ENCODE measurements around the gene ZSWIM1. TPM values are rescaled to one million over a fixed set of nuclear protein-coding genes. Genes with fewer than 3 reads are reported as not detected.

The ZSWIM1 gene
- total RNA-seq, 1 experiment from 2014 or later: 17.4 TPM

GRCh38 chr20:45866454-45866853, 14.6 kb upstream of the ZSWIM1 start (continued):
- TF ChIP-seq MAX (CRISPR knock-in tag; IDR thresholded peaks at IDR 0.05): no peak
- TF ChIP-seq JAZF1 (CRISPR knock-in tag; IDR thresholded peaks at IDR 0.05): no peak
- no peak for TF ChIP-seq ATF2 (CRISPR knock-in tag; IDR thresholded peaks at IDR 0.05; ENCODE audit: borderline replicate concordance, low read depth)
- no peak for TF ChIP-seq TCF7 (CRISPR knock-in tag; IDR thresholded peaks at IDR 0.05; ENCODE audit: low read depth)
- no peak for TF ChIP-seq NR3C1 (CRISPR knock-in tag; conservative IDR thresholded peaks at IDR 0.05; ENCODE audit: low read depth)
- no peak for TF ChIP-seq ATF3 (CRISPR knock-in tag; conservative IDR thresholded peaks at IDR 0.05)

GRCh38 chr20:45867136-45867818, 13.8 kb upstream of the ZSWIM1 start:
- no peak for DNase-seq (ENCODE audit: low spot score)
- no peaks in the 10 kb centered on the region for H3K27me3 Mint-ChIP-seq (ENCODE audit: low read depth)
- H3K4me1 Mint-ChIP-seq: no peaks in the 10 kb centered on the region
- ChIA-PET CTCF (interaction anchor here (1.7 kb wide), 1 partner anchor 23 kb away, joined by 4 read pairs; no protein-coding TSS in a partner anchor), POLR2A (no interaction called here)
- H3K36me3 Mint-ChIP-seq: no peaks in the 10 kb centered on the region
- TF ChIP-seq EMX1 (CRISPR knock-in tag; IDR thresholded peaks at IDR 0.05) (no peak), ATF6 (CRISPR knock-in tag; IDR thresholded peaks at IDR 0.05) (no peak), FOXJ3 (CRISPR knock-in tag; IDR thresholded peaks at IDR 0.05; ENCODE audit: borderline replicate concordance) (no peak), JAZF1 (CRISPR knock-in tag; IDR thresholded peaks at IDR 0.05) (no peak), ZBTB21 (CRISPR knock-in tag; IDR thresholded peaks at IDR 0.05; ENCODE audit: borderline replicate concordance) (no peak), OVOL2 (CRISPR knock-in tag; IDR thresholded peaks at IDR 0.05; ENCODE audit: borderline replicate concordance) (no peak), NR1H2 (CRISPR knock-in tag; IDR thresholded peaks at IDR 0.05) (no peak), MYBL2 (CRISPR knock-in tag; IDR thresholded peaks at IDR 0.05) (no peak), SMAD4 (CRISPR knock-in tag; IDR thresholded peaks at IDR 0.05) (no peak), TP53 (CRISPR knock-in tag; IDR thresholded peaks at IDR 0.05) (no peak), GRHL2 (CRISPR knock-in tag; IDR thresholded peaks at IDR 0.05; ENCODE audit: insufficient replicate concordance, severe bottlenecking) (no peak), ZNF425 (CRISPR knock-in tag; conservative IDR thresholded peaks at IDR 0.05) (no peak), ERG (CRISPR knock-in tag; IDR thresholded peaks at IDR 0.05) (no peak), ZNF138 (CRISPR knock-in tag; conservative IDR thresholded peaks at IDR 0.05) (no peak), CTCF (IDR thresholded peaks at IDR 0.05) (no peak), GABPB1 (CRISPR knock-in tag; IDR thresholded peaks at IDR 0.05) (no peak)
- H3K4me3 Mint-ChIP-seq: no peak overlapping the region
- ATAC-seq: no peak
- H3K27ac Mint-ChIP-seq: no peak overlapping the region
- H3K9me3 Mint-ChIP-seq: no peaks in the 10 kb centered on the region

Measured in WTC11 (cell line).